Measurements from ENCODE around the gene APRT. TPM values are rescaled to one million over a fixed set of nuclear protein-coding genes. Genes with fewer than 3 reads are reported as not detected.

Gene APRT
- total RNA-seq, 1 experiment from 2014 or later: 311 TPM

- TF ChIP-seq EZH2phosphoT487 (IDR thresholded peaks at IDR 0.05; ENCODE audit: borderline replicate concordance): no peak
- no peak for TF ChIP-seq POLR2A (IDR thresholded peaks at IDR 0.05; ENCODE audit: borderline replicate concordance, extremely low read depth, insufficient read depth, insufficient read length)
- TF ChIP-seq YY1 (IDR thresholded peaks at IDR 0.05; ENCODE audit: extremely low read depth, insufficient replicate concordance, low read depth, low read length): no peak
- TF ChIP-seq SP1 (IDR thresholded peaks at IDR 0.05; ENCODE audit: low read depth): no peak
These were observed 49.6 kb upstream of the APRT start (continued) for GRCh38 chr16:88861359-88861758.

- no peaks in the 10 kb centered on the region for H3K9me2 ChIP-seq (ENCODE audit: insufficient read depth)
- DNase-seq (ENCODE audit: low read depth, low spot score) (no peak), ATAC-seq (no peak)
- H3K36me3 ChIP-seq (ENCODE audit: control insufficient read depth in 1 of 2, insufficient read depth in 2 of 2, low read length in 2 of 2): peaks cover 25 to 28% of the 10 kb centered on the region in 2 experiments; a peak in 3 of 4 replicates
- no peak overlapping the region for H3K27ac ChIP-seq (ENCODE audit: low read depth, low read length)
- no peak overlapping the region for H3K9ac ChIP-seq (ENCODE audit: low read length)
- TF ChIP-seq SRF (IDR thresholded peaks at IDR 0.05; ENCODE audit: low read depth) (no peak), RAD21 (IDR thresholded peaks at IDR 0.05; ENCODE audit: low read depth) (no peak), EZH2 (IDR thresholded peaks at IDR 0.05) (no peak), FOSL1 (IDR thresholded peaks at IDR 0.05; ENCODE audit: low read depth) (no peak), EGR1 (IDR thresholded peaks at IDR 0.05; ENCODE audit: low read depth) (no peak), YY1 (IDR thresholded peaks at IDR 0.05; ENCODE audit: extremely low read depth, insufficient replicate concordance, low read depth, low read length) (no peak), ATF3 (IDR thresholded peaks at IDR 0.05) (no peak), MAX (IDR thresholded peaks at IDR 0.05) (no peak)
- POLR2A ChIA-PET: no interaction called here
- H4K20me1 ChIP-seq (ENCODE audit: insufficient read depth): no peaks in the 10 kb centered on the region
- H2AFZ ChIP-seq (ENCODE audit: low read depth, low read length, poor library complexity, severe bottlenecking): no peak overlapping the region
- peaks cover 19 to 26% of the 10 kb centered on the region in 2 experiments for H3K4me1 ChIP-seq (ENCODE audit: control insufficient read depth in 1 of 2, insufficient read depth in 2 of 2, low read length in 2 of 2)
- CTCF ChIA-PET: no interaction called here
- H3K27me3 ChIP-seq (ENCODE audit: insufficient read depth, low read length): no peaks in the 10 kb centered on the region
- BruUV-seq (replicated peaks): no TSS peak
- no peaks in the 10 kb centered on the region for H3K9me3 ChIP-seq (ENCODE audit: control insufficient read depth in 1 of 2, insufficient read depth in 1 of 2, low read depth in 1 of 2, low read length in 2 of 2)
- peaks cover 29% of the 10 kb centered on the region for H3K79me2 ChIP-seq (ENCODE audit: insufficient read depth, low read length)
- H3K4me2 ChIP-seq (ENCODE audit: low read length): no peak overlapping the region
- intact Hi-C loops (cut with micrococcal nuclease): no loop called here
- no peak overlapping the region for H3K4me3 ChIP-seq (replicated peaks in 1 of 2; ENCODE audit: low read depth in 1 of 2, low read length in 2 of 2)
- RAD21 ChIA-PET (ENCODE audit: low non-redundant PET in 1 of 2, low total read pairs in 2 of 2, uncharacterized antibody in 2 of 2, unreplicated experiment in 2 of 2): no interaction called here
These were observed 47.8 kb upstream of the APRT start for GRCh38 chr16:88859381-88860091.
